ENCODE data around the gene RPRD2.

RPRD2 gene

GRCh38 chr1:150472601-150473200 lies 108.8 kb downstream of the RPRD2 start:
- no peak for DNase-seq (ENCODE audit: low read depth)

GRCh38 chr1:150473659-150474058 lies 109.7 kb downstream of the RPRD2 start:
- no peak for DNase-seq (ENCODE audit: low read depth)

- DNase-seq (ENCODE audit: low read depth), result no peak
Measured at GRCh38 chr1:150474869-150475268, 110.9 kb downstream of the RPRD2 start.

GRCh38 chr1:150476754-150477153 lies 112.8 kb downstream of the RPRD2 start:
- DNase-seq (ENCODE audit: low read depth), result no peak

- DNase-seq (ENCODE audit: low read depth), result no peak
Measured at GRCh38 chr1:150477320-150477719, 113.4 kb downstream of the RPRD2 start.

GRCh38 chr1:150477733-150478132 lies 113.8 kb downstream of the RPRD2 start:
- DNase-seq (ENCODE audit: low read depth), result no peak

- DNase-seq (ENCODE audit: low read depth), result no peak
Measured at GRCh38 chr1:150479370-150479769, 115.4 kb downstream of the RPRD2 start.

- DNase-seq (ENCODE audit: low read depth), result no peak
Measured at GRCh38 chr1:150479927-150480352, 116.0 kb downstream of the RPRD2 start.

- no peak for DNase-seq (ENCODE audit: low read depth)
Measured at GRCh38 chr1:150484431-150484830, 120.5 kb downstream of the RPRD2 start.

GRCh38 chr1:150484861-150485260 lies 120.9 kb downstream of the RPRD2 start:
- no peak for DNase-seq (ENCODE audit: low read depth)

- peak; percentile 85 for DNase-seq (ENCODE audit: low read depth)
Measured at GRCh38 chr1:150486966-150487762, 123.2 kb downstream of the RPRD2 start, which contains the start of gene TARS2. TSS of gene TARS2 (plus strand) at chr1:150487419. CDS start at chr1:150487451, 32 bp downstream.

- DNase-seq (ENCODE audit: low read depth), result no peak
Measured at GRCh38 chr1:150487763-150488115, 123.8 kb downstream of the RPRD2 start.

- no peak for DNase-seq (ENCODE audit: low read depth)
Measured at GRCh38 chr1:150493175-150493574, 129.2 kb downstream of the RPRD2 start.

GRCh38 chr1:150498342-150498741 lies 134.4 kb downstream of the RPRD2 start:
- DNase-seq (ENCODE audit: low read depth), result no peak

GRCh38 chr1:150505431-150505830 lies 141.5 kb downstream of the RPRD2 start:
- DNase-seq (ENCODE audit: low read depth), result no peak

GRCh38 chr1:150507912-150508864 lies 144.2 kb downstream of the RPRD2 start, which contains the start of gene ECM1:
TSS of gene ECM1 (plus strand) at chr1:150508109. CDS start at chr1:150508210, 101 bp downstream.
- DNase-seq (ENCODE audit: low read depth), result no peak

GRCh38 chr1:150508982-150509381 lies 145.0 kb downstream of the RPRD2 start:
- DNase-seq (ENCODE audit: low read depth), result no peak

GRCh38 chr1:150511551-150511950 lies 147.6 kb downstream of the RPRD2 start:
- DNase-seq (ENCODE audit: low read depth), result no peak

- no peak for DNase-seq (ENCODE audit: low read depth)
Measured at GRCh38 chr1:150511985-150512660, 148.2 kb downstream of the RPRD2 start.

- DNase-seq (ENCODE audit: low read depth), result no peak
Measured at GRCh38 chr1:150512846-150513245, 148.9 kb downstream of the RPRD2 start.

- no peak for DNase-seq (ENCODE audit: low read depth)
Measured at GRCh38 chr1:150513351-150513791, 149.4 kb downstream of the RPRD2 start.

- no peak for DNase-seq (ENCODE audit: low read depth)
Measured at GRCh38 chr1:150514260-150514659, 150.3 kb downstream of the RPRD2 start.

All from activated T-helper 9 cell treated with anti-CD3 and anti-CD28 coated beads, Interleukin-2, amount 50 U/mL, for 16 hours (primary cell).